Testis (tissue), 3 donors: Measurements from ENCODE around the gene IFNL3. TPM values are rescaled to one million over a fixed set of nuclear protein-coding genes. Genes with fewer than 3 reads are reported as not detected.
"Not testable (repeated sequence)": the region's sequence is repeated elsewhere in the genome, so short reads cannot be mapped to it uniquely, and the experiment has no call there.

Experiments
- DNase-seq: peaks from one replicate; pipeline ENCODE4 v3.0.0-alpha.2; 2019
- H3K27ac ChIP-seq, 2 donors: fragments of 200-600 bp; sonication (generic); one replicate each; pipeline ENCODE4 v1.5.1; 2019
- H3K27me3 ChIP-seq: fragments of 200-600 bp; sonication (generic); one replicate; pipeline ENCODE4 v1.5.1; 2019
- H3K36me3 ChIP-seq: fragments of 200-600 bp; sonication (generic); one replicate; pipeline ENCODE4 v1.5.1; 2017; ENCODE audit warnings: low read depth; ENCODE audit errors: missing control alignments
- H3K4me1 ChIP-seq: fragments of 200-600 bp; sonication (generic); one replicate; pipeline ENCODE4 v1.5.1; 2019
- H3K4me3 ChIP-seq, 2 donors: fragments of 200-600 bp; sonication (generic); one replicate each; pipeline ENCODE4 v1.5.1; 2017 to 2019
- H3K9me3 ChIP-seq: fragments of 200-600 bp; sonication (generic); one replicate; pipeline ENCODE4 v1.5.1; 2017
- POLR2A ChIP-seq: fragments of 450-650 bp; IDR thresholded peaks from one replicate; pipeline ENCODE4 v1.6.1; 2017; ENCODE audit warnings: antibody characterized with exemption, mild to moderate bottlenecking, moderate library complexity
- WGBS, 2 donors: methylation state at CpG; one replicate each; pipeline ENCODE4 v1.1.5; 2018; 5-methylcytosine and 5-hydroxymethylcytosine counted together
- intact Hi-C: fragments of 100-400 bp; cut with DNase I; formaldehyde crosslinking; loops from one replicate; pipeline ENCODE4 v1.15.1; 2023; ENCODE audit warnings: low total_unique reads
- polyA plus RNA-seq: library from polyadenylated mRNA; stranded (reverse); fragments of 350-450 nt; fragmentation: Illumina TruSeq; extraction: RNeasy Lipid Tissue Mini Kit (QIAGEN cat#74804); gene quantifications from one replicate; pipeline ENCODE4 v1.2.3, GENCODE V29; 2014; ENCODE audit warnings: low read depth, low replicate concordance; ENCODE audit not compliant: insufficient read depth
- total RNA-seq, 2 donors: library from RNA; depleted of rRNA; stranded (reverse); fragments of >200 nt; gene quantifications; one replicate each; pipeline ENCODE4 v1.2.3, GENCODE V29; 2016
- TF ChIP-seq, protein P1 (sequence below), 3 experiments: fragments of 450-650 bp in 2 of 3; fragments of 200-600 bp in 1 of 3; sonication (generic) in 1 of 3; IDR thresholded peaks; one replicate each; pipeline ENCODE4 v1.5.1; 2016 to 2019; ENCODE audit warnings: antibody characterized with exemption in 3 of 3, mild to moderate bottlenecking in 2 of 3, moderate library complexity in 1 of 3

The IFNL3 gene
- total and polyA plus RNA-seq, 3 donors from 2014 or later, result not detected

GRCh38 chr19:39218230-39219007 lies 26.4 kb downstream of the IFNL3 start:
- Histone ChIP-seq H3K27ac (no peak overlapping the region), H3K27me3 (no peaks in the 10 kb centered on the region), H3K4me1 (no peaks in the 10 kb centered on the region), H3K36me3 (no peaks in the 10 kb centered on the region), H3K4me3 (no peak overlapping the region), H3K9me3 (no peaks in the 10 kb centered on the region)
- 84 to 88% methylated on average over 15 of the region's 15 CpGs for WGBS, 2 donors
- DNase-seq, result no peak
- TF ChIP-seq, protein P1, sequence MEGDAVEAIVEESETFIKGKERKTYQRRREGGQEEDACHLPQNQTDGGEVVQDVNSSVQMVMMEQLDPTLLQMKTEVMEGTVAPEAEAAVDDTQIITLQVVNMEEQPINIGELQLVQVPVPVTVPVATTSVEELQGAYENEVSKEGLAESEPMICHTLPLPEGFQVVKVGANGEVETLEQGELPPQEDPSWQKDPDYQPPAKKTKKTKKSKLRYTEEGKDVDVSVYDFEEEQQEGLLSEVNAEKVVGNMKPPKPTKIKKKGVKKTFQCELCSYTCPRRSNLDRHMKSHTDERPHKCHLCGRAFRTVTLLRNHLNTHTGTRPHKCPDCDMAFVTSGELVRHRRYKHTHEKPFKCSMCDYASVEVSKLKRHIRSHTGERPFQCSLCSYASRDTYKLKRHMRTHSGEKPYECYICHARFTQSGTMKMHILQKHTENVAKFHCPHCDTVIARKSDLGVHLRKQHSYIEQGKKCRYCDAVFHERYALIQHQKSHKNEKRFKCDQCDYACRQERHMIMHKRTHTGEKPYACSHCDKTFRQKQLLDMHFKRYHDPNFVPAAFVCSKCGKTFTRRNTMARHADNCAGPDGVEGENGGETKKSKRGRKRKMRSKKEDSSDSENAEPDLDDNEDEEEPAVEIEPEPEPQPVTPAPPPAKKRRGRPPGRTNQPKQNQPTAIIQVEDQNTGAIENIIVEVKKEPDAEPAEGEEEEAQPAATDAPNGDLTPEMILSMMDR (IDR thresholded peaks at IDR 0.05), result no peak
- intact Hi-C loops, result no loop called here

DNA sequence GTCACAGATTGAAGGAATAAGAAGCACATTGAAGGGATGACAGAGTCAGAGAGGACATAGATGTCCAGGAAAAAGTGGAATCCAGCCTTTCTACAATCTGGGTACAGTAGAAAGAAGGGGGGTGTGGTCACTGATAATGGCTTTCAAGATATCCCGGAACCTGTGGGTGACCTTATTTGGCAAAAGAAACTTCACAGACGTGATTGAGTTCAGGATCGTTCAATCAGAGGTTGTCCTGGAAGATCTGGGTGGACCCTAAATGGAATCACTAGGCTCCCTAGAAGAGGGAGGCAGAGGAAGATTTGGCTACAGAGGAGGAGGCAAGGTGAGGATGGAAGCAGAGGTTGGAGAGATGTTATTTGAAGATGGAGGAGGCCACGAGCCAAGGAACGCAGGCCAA lies 27.7 kb downstream of the IFNL3 start:
- H3K36me3 ChIP-seq, result no peaks in the 10 kb centered on the region
- no peak overlapping the region for H3K27ac ChIP-seq
- no peak overlapping the region for H3K4me3 ChIP-seq
- no peaks in the 10 kb centered on the region for H3K4me1 ChIP-seq
- no peak for DNase-seq
- intact Hi-C loops, result no loop called here
- TF ChIP-seq, protein P1 (IDR thresholded peaks at IDR 0.05), result no peak
- TF ChIP-seq POLR2A, result no peak
- no peaks in the 10 kb centered on the region for H3K27me3 ChIP-seq
- no peaks in the 10 kb centered on the region for H3K9me3 ChIP-seq
- WGBS, 2 donors, result 84 to 86% methylated on average over 5 of the region's 5 CpGs

- H3K36me3 ChIP-seq, H3K27me3 ChIP-seq, DNase-seq, H3K4me3 ChIP-seq, intact Hi-C loops, H3K9me3 ChIP-seq, H3K4me1 ChIP-seq, H3K27ac ChIP-seq: not testable (repeated sequence)
- 93 to 95% methylated on average over 3 of the region's 3 CpGs for WGBS, 2 donors
Measured at GRCh38 chr19:39215323-39215722, 29.5 kb downstream of the IFNL3 start.

DNA sequence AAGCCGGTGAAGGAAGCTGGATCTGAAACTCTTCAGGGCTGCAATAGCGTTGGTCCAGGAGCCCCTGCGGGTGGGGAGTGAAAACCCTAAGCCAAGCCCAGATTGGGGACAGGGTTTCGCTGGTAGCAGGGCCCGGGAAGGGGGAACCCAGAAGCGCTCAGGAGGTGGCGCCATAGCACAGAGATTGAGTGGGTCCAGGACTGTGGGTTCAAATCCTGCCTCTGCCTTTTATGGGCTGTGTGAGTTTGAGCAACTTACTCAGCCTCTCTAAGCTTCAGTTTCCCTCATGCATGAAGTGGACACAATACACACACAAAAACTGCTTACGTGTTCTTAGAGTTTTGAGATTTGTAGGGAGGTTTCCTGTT lies 32.4 kb downstream of the IFNL3 start:
- H3K36me3 ChIP-seq, result no peaks in the 10 kb centered on the region
- WGBS, 2 donors, result 41 to 62% methylated on average over 8 of the region's 8 CpGs
- intact Hi-C loops, result no loop called here
- TF ChIP-seq POLR2A, result no peak
- TF ChIP-seq, protein P1 (IDR thresholded peaks at IDR 0.05), result no peak
- DNase-seq, result peak; percentile 41
- H3K4me1 ChIP-seq, result no peaks in the 10 kb centered on the region
- no peak overlapping the region for H3K27ac ChIP-seq
- no peaks in the 10 kb centered on the region for H3K9me3 ChIP-seq
- no peaks in the 10 kb centered on the region for H3K27me3 ChIP-seq
- H3K4me3 ChIP-seq, result no peak overlapping the region

DNA sequence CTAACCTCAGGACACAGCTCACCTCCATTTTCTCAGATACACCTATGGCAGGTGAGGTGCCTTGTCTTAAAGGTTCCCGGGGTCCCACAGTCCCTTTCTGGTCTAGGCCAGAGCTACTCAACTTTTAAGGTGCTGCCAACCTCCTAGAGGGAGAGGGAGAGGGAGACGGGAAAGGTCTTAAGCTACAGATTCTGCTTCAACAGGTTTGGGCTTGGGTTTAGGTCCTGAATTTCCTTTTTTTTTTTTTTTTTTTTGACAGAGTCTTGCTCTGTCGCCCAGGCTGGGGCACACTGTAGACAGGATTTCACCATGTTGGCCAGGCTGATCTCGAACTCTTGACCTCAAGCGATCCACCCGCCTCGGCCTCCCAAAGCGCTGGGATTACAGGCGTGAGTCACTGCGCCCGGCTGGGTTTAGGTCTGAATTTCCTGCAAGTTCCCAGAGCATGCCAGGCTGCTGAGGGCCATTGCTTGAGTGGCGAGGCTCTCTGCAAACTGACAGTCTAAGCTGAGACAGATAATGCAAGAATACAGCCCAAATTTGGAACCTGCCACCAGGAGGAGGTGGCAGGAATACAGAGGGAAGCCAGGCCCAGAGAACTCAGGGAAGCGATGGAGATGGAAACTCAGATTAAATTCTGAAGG lies 33.0 kb downstream of the IFNL3 start:
- Histone ChIP-seq H3K27me3 (no peaks in the 10 kb centered on the region), H3K4me1 (no peaks in the 10 kb centered on the region), H3K9me3 (no peaks in the 10 kb centered on the region), H3K27ac (no peak overlapping the region), H3K36me3 (no peaks in the 10 kb centered on the region), H3K4me3 (no peak overlapping the region)
- intact Hi-C loops, result no loop called here
- 77 to 82% methylated on average over 13 of the region's 13 CpGs for WGBS, 2 donors
- DNase-seq, result no peak
- TF ChIP-seq POLR2A, result no peak
- TF ChIP-seq, protein P1 (IDR thresholded peaks at IDR 0.05), result no peak
